ENCODE measurements around the gene RSL24D1.
A peak's percentile ranks its signal among the peaks of the same experiment; 100 is the strongest.
"Not testable (repeated sequence)": the region's sequence is repeated elsewhere in the genome, so short reads cannot be mapped to it uniquely, and the experiment has no call there.

The RSL24D1 gene

GRCh38 chr15:55204464-55204863 is 7.7 kb upstream of the RSL24D1 start:
- no peak for DNase-seq

- no peak for DNase-seq
These were observed 5.5 kb upstream of the RSL24D1 start for GRCh38 chr15:55202206-55202605.

GRCh38 chr15:55198706-55199105 is 2.0 kb upstream of the RSL24D1 start:
- DNase-seq, result no peak

- DNase-seq, result no peak
These were observed 978 bp upstream of the RSL24D1 start for GRCh38 chr15:55197719-55198118.

GRCh38 chr15:55197362-55197705 is 593 bp upstream of the RSL24D1 start:
- no peak for DNase-seq

- no peak for DNase-seq
These were observed 745 bp downstream of the RSL24D1 start for GRCh38 chr15:55195996-55196395.

- no peak for DNase-seq
These were observed 2.5 kb downstream of the RSL24D1 start for GRCh38 chr15:55194256-55194655.

GRCh38 chr15:55186331-55186730 is 10.4 kb downstream of the RSL24D1 start:
- DNase-seq, result no peak

GRCh38 chr15:55183679-55184078 is 13.1 kb downstream of the RSL24D1 start:
- no peak for DNase-seq

- DNase-seq, result no peak
These were observed 17.6 kb downstream of the RSL24D1 start for GRCh38 chr15:55179141-55179540.

GRCh38 chr15:55170361-55170760 is 26.4 kb downstream of the RSL24D1 start:
- no peak for DNase-seq

GRCh38 chr15:55168350-55168974 is 28.3 kb downstream of the RSL24D1 start:
- peak; percentile 36 for DNase-seq

GRCh38 chr15:55164284-55164683 is 32.5 kb downstream of the RSL24D1 start:
- DNase-seq, result no peak

- DNase-seq, result no peak
These were observed 45.1 kb downstream of the RSL24D1 start for GRCh38 chr15:55151631-55152030.

- DNase-seq, result not testable (repeated sequence)
These were observed 53.6 kb downstream of the RSL24D1 start for GRCh38 chr15:55143132-55143531.

- DNase-seq, result no peak
These were observed 62.8 kb downstream of the RSL24D1 start for GRCh38 chr15:55133972-55134371.

GRCh38 chr15:55132672-55133071 is 64.1 kb downstream of the RSL24D1 start:
- no peak for DNase-seq
